GM06990 (cell line): ENCODE data around the gene CBX2.

ENCODE experiments used
- DNase-seq: peaks from one replicate; pipeline ENCODE4 v3.0.0-alpha.2; 2011; ENCODE audit not compliant: insufficient read length; ENCODE audit errors: extremely low read depth
- H3K27me3 ChIP-seq: replicated peaks from 2 replicates; pipeline ENCODE4 v1.6.0; 2011; ENCODE audit warnings: low read length; ENCODE audit not compliant: control insufficient read depth, insufficient read depth
- H3K36me3 ChIP-seq: 2 replicates; pipeline ENCODE4 v1.5.1; 2011; ENCODE audit warnings: low read length; ENCODE audit not compliant: control insufficient read depth, insufficient read depth
- H3K4me3 ChIP-seq: replicated peaks from 2 replicates; pipeline ENCODE4 v1.5.1; 2011; ENCODE audit warnings: low read depth, mild to moderate bottlenecking, control low read depth, low read length
- TF ChIP-seq, protein P1 (sequence below): IDR thresholded peaks from 2 replicates; pipeline ENCODE4 v1.5.1; 2011; ENCODE audit warnings: low read length, control low read depth, mild to moderate bottlenecking, inconsistent platforms; ENCODE audit not compliant: insufficient read depth, poor library complexity, severe bottlenecking

The CBX2 gene

DNA sequence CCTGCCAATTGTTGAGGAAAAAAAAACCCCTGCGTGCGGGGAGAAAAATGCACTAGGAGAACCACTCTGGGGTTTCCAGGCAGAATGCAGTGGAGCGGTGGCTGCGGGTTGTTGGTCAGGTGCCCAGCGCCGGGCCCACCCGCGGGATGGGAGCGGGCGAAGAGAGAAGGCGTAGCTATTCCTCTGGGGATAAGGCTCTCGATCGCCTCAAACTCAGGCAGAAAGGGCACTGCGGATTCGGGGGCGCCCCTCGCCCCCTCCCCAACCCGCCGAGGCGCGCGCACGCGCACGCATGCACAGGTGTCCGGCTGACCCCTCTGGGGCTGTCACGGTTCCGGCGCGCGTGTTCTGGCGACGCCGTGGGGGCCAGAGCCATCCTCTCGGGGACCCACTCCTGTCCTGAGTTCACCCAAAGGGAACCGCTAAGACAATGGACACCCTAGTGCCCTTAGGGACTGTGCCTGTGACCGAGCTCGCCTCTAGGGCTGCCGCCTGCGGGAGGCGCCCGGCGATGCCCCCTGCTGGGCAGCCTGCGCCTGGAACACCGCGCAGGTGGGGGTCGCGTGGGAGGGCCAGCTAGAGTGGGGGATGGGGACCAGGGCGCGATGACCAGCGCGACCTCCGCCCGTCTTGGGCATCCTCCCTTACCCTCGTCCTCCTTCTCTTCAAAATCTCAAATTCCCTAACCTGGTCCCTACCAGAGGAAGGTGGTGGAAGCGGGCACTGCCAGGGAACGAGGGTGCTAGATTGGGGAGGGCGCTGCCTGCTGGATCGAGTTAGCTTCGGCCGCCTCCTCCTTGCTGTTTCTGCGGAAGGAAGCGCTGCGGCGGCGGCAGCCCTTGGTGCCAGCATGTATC, 33.3 kb downstream of the CBX2 start:
- Histone ChIP-seq H3K27me3 (peaks cover 26% of the 10 kb centered on the region), H3K4me3 (peak overlapping the region; percentile 33), H3K36me3 (no peaks in the 10 kb centered on the region)
- TF ChIP-seq, protein P1, sequence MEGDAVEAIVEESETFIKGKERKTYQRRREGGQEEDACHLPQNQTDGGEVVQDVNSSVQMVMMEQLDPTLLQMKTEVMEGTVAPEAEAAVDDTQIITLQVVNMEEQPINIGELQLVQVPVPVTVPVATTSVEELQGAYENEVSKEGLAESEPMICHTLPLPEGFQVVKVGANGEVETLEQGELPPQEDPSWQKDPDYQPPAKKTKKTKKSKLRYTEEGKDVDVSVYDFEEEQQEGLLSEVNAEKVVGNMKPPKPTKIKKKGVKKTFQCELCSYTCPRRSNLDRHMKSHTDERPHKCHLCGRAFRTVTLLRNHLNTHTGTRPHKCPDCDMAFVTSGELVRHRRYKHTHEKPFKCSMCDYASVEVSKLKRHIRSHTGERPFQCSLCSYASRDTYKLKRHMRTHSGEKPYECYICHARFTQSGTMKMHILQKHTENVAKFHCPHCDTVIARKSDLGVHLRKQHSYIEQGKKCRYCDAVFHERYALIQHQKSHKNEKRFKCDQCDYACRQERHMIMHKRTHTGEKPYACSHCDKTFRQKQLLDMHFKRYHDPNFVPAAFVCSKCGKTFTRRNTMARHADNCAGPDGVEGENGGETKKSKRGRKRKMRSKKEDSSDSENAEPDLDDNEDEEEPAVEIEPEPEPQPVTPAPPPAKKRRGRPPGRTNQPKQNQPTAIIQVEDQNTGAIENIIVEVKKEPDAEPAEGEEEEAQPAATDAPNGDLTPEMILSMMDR = peak; percentile 59
- DNase-seq = peak; percentile 74

DNA sequence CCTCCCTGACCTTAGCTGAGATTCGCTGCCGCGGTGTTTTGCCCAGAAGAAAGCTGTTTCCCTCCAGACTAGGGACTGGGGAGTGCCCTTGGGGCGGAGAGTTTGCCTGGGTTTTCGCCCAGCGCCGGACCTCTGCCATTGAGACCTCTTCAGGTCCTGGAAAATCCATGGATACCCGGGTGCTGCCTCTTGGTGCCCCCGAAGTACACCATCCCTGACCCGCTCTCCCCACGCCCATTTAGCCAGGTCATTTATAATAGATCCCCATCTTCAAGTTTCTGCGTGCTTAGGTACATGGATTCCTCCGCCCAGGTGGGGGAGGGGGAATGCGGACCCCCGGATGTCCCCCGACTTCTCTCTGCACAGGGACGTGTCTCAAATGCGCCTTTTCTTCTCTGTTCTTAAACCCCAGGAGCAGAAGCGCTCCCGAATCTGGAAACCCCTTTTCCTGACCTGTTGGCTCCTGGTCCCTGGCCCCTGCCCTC, 34.0 kb downstream of the CBX2 start:
- H3K36me3 ChIP-seq = no peaks in the 10 kb centered on the region
- no peak for DNase-seq
- TF ChIP-seq, protein P1 = no peak
- H3K4me3 ChIP-seq = peak overlapping the region; percentile 33
- peaks cover 24% of the 10 kb centered on the region for H3K27me3 ChIP-seq

DNA sequence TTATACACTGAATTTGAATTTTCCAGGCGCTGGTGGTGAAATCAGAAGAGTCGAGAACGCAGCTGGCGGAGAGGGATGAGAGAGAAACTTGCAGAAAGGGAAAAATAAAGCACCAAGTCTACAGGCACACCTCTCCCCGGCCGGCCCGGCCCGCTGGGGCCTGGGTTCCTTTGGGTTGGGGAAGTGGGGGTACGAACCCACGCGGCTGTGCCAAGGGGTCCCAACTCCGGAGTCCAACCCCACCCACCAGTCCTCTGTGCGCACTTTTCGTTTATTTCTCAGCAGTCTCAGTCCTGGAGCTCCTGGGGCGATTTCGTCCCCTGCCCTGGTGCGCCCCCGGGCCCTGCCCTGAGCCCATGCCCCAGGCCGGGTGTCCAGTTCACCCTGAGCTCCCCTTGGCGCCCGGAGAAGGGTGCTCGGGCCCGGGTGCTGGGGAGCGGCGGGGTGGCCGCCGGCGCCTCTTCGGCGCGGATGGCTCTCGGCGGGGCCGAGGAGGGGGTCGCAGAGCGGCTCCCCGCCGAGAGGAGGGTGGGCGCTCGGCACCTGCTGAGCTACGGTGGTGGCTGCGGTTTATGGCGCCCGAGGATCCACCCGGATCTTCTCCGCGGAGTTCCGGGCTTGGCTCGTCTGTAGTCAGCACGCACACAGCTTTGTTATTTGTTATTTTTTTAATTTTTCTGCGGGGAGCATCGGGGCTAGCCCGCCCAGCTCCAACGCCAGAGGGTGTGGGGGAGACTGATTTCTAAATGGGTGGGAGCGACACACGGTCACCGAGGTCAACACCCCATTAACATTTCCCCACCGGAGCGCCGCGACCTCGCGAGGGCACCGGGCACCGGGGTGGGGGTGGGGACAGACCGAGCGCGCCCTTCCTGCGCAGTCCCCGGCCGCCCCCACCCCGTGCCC, 34.7 kb downstream of the CBX2 start:
- peaks cover 23% of the 10 kb centered on the region for H3K27me3 ChIP-seq
- no peak for DNase-seq
- H3K4me3 ChIP-seq = peak overlapping the region; percentile 47
- TF ChIP-seq, protein P1 = no peak
- no peaks in the 10 kb centered on the region for H3K36me3 ChIP-seq

DNA sequence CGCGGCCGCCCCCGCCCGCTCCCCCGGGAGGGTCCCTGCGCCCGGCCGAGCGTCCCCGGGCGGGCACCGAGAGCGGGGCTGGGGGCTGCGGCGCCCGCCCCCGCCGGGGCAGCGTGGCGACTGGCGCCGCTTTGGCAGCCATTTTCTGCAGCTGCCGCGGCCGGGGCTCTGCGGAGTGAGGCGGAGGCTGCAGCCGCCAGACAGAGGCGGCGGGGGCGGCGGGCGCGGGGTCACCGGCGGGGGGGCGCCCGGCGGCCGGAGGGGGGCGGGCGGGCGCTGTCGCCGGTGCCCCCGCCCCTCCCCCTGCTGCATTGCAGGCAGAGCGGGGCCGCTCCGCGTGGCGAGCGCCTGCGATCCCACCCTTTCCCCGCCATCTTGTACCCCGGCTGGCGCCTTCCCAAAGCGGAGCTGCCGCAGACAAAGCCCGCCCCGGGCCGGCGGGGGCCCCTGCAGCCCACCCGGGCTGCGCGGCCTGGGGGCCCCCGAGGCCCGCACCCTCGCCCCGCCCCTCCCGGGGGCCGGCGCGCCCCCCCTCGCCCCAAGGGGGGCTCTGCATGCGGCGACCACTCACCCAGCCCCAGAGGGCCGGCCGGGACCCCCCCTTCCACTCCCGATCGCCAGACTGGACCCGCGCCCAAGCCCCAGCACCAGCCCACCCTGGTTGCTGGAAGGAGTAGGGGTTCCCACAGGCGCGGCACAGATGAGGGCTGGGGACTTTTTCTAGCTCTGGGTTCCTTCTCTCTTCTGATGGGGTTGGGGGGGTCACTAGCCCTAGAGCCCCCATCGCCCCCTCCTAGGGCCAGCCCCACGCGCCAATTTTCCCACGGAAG, 35.6 kb downstream of the CBX2 start:
- TF ChIP-seq, protein P1 = no peak
- no peaks in the 10 kb centered on the region for H3K36me3 ChIP-seq
- DNase-seq = no peak
- H3K27me3 ChIP-seq = peaks cover 22% of the 10 kb centered on the region
- no peak overlapping the region; the same call in 1 of the 2 replicates for H3K4me3 ChIP-seq
